Nephron (organoid): ENCODE measurements around the gene PHACTR1.

Experiments
- H3K27ac Mint-ChIP-seq, 3 experiments: 2 replicates each; pipeline ENCODE4 v1.8.0; 2020; ENCODE audit warnings: mixed read lengths in 3 of 3, mild to moderate bottlenecking in 2 of 3, moderate library complexity in 1 of 3
- H3K27me3 Mint-ChIP-seq: 2 replicates; pipeline ENCODE4 v1.8.0; 2021; ENCODE audit warnings: low read depth, mild to moderate bottlenecking, moderate library complexity, mixed read lengths
- H3K36me3 Mint-ChIP-seq: 2 replicates; pipeline ENCODE4 v1.8.0; 2020; ENCODE audit warnings: low read depth, mixed read lengths
- H3K4me1 Mint-ChIP-seq: 2 replicates; pipeline ENCODE4 v1.8.0; 2020; ENCODE audit warnings: mixed read lengths
- H3K4me3 Mint-ChIP-seq, 3 experiments: 2 replicates each; pipeline ENCODE4 v1.8.0; 2020; ENCODE audit warnings: mild to moderate bottlenecking in 3 of 3, mixed read lengths in 3 of 3, moderate library complexity in 2 of 3
- H3K9me3 Mint-ChIP-seq: 2 replicates; pipeline ENCODE4 v1.8.0; 2020; ENCODE audit warnings: mixed read lengths
- CTCF ChIP-seq, 3 experiments: fragments of 200-600 bp; sonication (generic); IDR thresholded peaks; one replicate each; pipeline ENCODE4 v1.5.0; 2021; ENCODE audit warnings: antibody characterized with exemption in 3 of 3; ENCODE audit not compliant: unreplicated experiment in 3 of 3

PHACTR1 gene

GRCh38 chr6:13272131-13273046 is 555.8 kb downstream of the PHACTR1 start:
- Mint-ChIP-seq H3K27ac (no peak overlapping the region), H3K9me3 (no peaks in the 10 kb centered on the region), H3K4me3 (no peak overlapping the region), H3K36me3 (peaks cover 11% of the 10 kb centered on the region), H3K27me3 (no peaks in the 10 kb centered on the region), H3K4me1 (peaks cover 22% of the 10 kb centered on the region)
- no peak for TF ChIP-seq CTCF (IDR thresholded peaks at IDR 0.05; ENCODE audit: unreplicated experiment in 3 of 3)

DNA sequence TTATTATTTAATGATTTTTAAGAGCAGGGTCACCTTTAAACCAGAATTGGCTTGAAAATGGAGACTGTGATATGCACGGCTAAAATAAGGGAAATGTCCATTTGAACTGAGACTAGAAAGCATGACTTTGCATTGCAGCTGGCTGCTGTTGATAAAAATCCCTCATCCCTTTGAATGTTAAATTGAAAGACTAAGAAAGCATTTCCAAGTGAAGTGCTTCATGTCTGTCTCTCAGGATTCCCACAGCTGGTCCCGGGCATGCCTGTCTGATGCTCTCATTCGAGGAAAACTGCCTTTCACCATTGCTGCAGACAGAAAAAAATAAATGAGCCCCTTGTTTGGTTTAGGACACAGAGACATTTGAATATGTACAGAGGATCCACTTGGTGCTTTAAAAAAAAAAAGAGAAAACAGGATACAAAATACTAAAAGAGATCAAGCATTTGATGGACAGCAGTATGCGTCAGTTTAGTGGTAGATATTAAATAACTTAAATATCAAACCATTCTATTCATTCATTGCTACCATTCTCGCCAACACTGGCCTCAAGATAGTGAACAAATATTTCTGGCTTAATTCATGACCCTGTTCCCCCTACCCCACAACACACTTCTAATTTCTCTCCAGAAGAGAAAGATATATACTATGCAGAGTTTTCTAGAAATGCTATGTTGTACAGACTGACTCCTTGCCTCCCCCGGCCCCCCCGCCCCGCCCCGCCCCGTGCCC is 556.8 kb downstream of the PHACTR1 start:
- H3K27me3 Mint-ChIP-seq = no peaks in the 10 kb centered on the region
- peaks cover 22% of the 10 kb centered on the region for H3K4me1 Mint-ChIP-seq
- H3K36me3 Mint-ChIP-seq = peaks cover 11% of the 10 kb centered on the region
- peak overlapping the region in 1 of 3 experiments; percentile 12 for H3K4me3 Mint-ChIP-seq
- no peak for TF ChIP-seq CTCF (IDR thresholded peaks at IDR 0.05; ENCODE audit: unreplicated experiment in 3 of 3)
- peak overlapping the region in 2 of 3 experiments; percentile 26 to 41 for H3K27ac Mint-ChIP-seq
- no peaks in the 10 kb centered on the region for H3K9me3 Mint-ChIP-seq

DNA sequence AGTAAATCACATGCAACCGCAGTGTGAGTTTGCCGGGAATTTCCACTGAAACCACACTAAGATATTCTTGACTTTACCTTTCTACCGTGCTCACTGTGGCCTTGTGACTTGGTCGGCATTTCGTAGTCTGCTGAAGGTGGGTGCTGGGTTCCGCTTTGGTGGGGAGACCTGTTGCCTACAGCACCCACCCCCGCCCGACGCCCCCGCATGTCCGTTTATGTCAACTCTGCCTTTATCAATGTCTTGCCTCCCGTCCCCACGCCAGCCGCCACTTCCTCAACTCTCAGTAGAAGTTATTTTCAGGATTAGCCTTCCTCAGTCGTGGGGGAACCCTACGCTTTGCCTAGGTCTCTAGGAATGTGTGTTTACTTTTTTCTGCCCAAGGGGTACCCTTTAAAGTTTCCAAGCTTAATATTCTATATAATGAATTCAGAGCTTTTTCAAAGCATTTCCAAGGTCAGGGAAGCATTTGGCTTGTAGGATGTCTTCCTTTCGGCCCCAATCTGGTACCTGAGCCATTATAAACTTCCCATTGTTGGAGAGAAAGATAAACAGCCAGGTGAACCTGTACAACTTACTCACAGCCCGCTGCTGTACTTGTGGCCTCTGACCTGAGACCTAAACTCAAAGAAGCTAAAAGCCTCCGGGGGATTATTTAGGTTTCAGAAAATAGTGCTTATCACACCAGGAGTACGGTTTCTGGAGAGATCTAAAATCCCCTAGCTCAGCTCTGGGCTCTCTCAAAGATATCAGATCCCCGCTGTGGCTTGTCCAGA is 557.6 kb downstream of the PHACTR1 start:
- H3K27me3 Mint-ChIP-seq = no peaks in the 10 kb centered on the region
- no peaks in the 10 kb centered on the region for H3K9me3 Mint-ChIP-seq
- H3K36me3 Mint-ChIP-seq = peaks cover 11% of the 10 kb centered on the region
- peaks cover 21% of the 10 kb centered on the region for H3K4me1 Mint-ChIP-seq
- H3K4me3 Mint-ChIP-seq = no peak overlapping the region
- H3K27ac Mint-ChIP-seq = peak overlapping the region; percentile 5 to 26 (median 18)
- TF ChIP-seq CTCF (IDR thresholded peaks at IDR 0.05; ENCODE audit: unreplicated experiment in 3 of 3) = no peak

DNA sequence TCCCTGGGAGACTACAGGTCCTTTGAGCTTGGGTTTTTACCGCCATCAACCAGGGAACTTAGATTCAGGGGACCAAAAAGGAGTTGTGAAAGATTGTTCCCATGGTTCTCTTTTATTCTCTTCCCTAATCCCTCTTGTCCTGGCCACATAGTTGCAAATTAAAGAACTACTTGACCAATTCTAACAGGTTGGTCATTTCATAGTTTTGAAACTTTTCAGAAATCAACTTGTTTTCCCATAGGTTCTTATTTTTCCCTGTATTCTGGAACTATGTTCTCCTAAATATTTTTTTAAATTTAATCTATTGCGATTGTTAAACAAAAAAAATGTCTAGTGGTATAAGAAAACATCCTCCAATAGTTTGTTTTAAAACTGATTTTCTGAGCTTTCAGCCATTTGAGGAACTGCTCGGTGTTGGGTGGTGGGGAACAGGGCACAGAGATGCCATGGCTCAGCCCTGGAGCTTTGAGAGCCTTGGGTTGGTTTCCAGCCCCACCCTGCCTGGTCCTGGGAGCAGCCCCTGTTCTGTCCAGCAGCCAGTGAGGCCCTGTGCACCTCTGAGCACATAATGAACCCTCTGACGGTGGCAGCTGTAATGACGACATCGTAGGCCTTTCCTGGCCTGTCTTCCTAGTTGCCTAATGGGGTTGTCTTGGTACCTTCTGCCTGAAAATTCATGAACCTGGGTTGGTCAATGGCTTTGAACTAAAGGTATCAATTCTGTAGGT is 558.3 kb downstream of the PHACTR1 start:
- Mint-ChIP-seq H3K4me1 (peaks cover 21% of the 10 kb centered on the region), H3K36me3 (peaks cover 11% of the 10 kb centered on the region), H3K27me3 (no peaks in the 10 kb centered on the region), H3K27ac (peak overlapping the region in 1 of 3 experiments; percentile 62), H3K9me3 (no peaks in the 10 kb centered on the region), H3K4me3 (no peak overlapping the region)
- TF ChIP-seq CTCF (IDR thresholded peaks at IDR 0.05; ENCODE audit: unreplicated experiment in 3 of 3) = no peak

GRCh38 chr6:13275435-13275989 is 558.9 kb downstream of the PHACTR1 start:
- peaks cover 11% of the 10 kb centered on the region for H3K36me3 Mint-ChIP-seq
- no peaks in the 10 kb centered on the region for H3K27me3 Mint-ChIP-seq
- H3K4me3 Mint-ChIP-seq = no peak overlapping the region
- peak overlapping the region in 1 of 3 experiments; percentile 62 for H3K27ac Mint-ChIP-seq
- H3K4me1 Mint-ChIP-seq = peaks cover 19% of the 10 kb centered on the region
- TF ChIP-seq CTCF (IDR thresholded peaks at IDR 0.05; ENCODE audit: unreplicated experiment in 3 of 3) = no peak
- no peaks in the 10 kb centered on the region for H3K9me3 Mint-ChIP-seq
